GM11168 (cell line): ENCODE measurements around the gene MLEC.

Experiments
- in situ Hi-C: fragments of 300-500 bp; cut with MboI; formaldehyde crosslinking; loops from one replicate; pipeline ENCODE4 v1.12.0; 2022; ENCODE audit warnings: low sequenced_read_pairs; ENCODE audit not compliant: unreplicated experiment

Gene MLEC

GRCh38 chr12:120689397-120690082 is 2.6 kb downstream of the MLEC start:
- in situ Hi-C loops = no loop called here

DNA sequence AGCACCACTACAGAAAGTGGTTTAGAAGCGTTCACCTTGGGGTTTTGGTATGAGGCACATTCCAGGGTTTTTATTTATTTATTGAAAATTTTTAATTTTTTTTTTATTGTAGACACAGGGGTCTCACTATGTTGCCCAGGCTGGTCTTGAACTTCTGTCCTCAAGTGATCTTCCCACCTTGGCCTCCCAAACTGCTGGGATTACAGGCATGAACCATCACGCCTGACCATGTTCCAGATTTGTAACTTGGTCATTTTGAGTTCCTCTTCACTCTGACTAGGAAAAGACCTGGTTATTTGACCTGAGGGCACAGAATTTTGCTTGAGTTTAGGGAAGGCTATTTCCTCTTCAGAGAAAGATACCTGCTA is 3.1 kb downstream of the MLEC start:
- in situ Hi-C loops = no loop called here

DNA sequence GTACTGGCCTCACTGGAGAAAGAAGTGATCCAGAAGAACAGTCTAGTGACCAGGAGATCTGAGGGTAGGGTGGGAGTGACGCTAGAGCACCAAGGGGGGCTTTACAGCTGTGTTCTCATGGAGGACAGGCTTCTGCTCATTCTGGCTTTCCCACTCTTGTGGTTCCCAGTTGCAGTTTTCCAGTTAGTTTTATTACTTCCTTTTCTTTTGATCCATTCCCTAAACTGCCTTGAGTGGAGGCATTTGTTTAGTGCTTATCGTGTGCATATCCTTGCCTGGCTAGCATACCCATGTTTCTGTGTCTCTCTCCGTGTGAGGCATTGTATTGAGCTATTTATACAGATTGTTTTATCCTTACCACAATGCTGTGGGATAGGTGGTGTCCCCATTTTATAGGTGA is 4.0 kb downstream of the MLEC start:
- in situ Hi-C loops = no loop called here

- in situ Hi-C loops = no loop called here
Observed at GRCh38 chr12:120692524-120693033, 5.6 kb downstream of the MLEC start.

DNA sequence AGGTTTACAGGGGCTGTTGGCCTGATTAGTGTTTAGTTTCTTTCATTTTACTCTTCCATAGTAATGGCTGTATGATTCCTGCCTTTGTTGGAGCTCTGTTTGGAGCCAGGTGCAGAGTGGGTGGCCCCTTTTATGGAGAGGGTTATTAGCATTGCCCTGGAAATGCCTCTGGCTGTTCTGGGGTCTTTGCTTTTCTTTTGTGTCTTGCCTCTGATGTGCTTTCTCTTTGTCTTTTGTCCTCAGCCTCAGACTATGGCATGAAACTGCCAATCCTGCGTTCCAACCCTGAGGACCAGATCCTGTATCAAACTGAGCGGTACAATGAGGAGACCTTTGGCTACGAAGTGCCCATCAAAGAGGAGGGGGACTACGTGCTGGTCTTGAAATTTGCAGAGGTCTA is 6.9 kb downstream of the MLEC start:
- in situ Hi-C loops = no loop called here

GRCh38 chr12:120696626-120697025 is 9.7 kb downstream of the MLEC start:
- in situ Hi-C loops = no loop called here

DNA sequence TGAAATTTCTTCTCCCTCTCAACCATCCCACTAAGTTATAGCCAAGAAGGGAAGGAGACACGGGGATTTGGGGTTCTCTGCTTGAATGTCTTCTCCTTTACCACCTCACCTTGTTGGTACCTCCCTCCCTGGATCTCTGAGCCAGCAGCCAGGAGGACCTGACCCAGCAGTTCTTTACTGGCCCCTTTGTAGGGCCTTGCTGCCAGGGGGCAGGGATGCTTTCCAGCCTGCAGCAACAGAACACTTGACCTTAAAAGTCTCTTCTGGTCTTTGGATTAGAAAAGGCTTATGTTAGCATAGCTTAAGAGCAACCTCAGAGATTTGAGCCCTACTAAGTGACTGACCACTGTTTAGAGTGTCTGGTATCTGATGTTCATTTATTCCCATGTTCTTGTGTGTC is 10.4 kb downstream of the MLEC start:
- in situ Hi-C loops = no loop called here

DNA sequence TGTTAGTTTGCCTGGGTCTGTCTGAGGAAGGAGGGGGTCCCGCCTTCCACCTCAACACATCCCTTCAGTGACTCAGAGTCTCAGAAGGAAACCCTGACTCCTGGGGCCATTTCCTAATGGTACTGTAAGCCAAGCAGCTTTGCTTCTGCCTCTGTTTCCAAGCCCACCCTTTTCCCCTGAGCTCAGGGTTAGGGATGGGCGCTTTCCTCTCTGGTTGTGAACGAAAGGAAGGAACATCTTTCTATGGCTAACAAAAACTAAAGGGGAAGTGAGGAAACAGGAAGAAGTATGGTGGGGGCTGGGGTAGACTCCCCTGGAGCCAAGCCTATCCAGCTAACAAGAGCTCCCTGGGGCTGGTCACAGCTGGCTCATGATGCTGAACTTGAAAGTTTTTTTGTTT is 11.7 kb downstream of the MLEC start:
- in situ Hi-C loops = no loop called here

DNA sequence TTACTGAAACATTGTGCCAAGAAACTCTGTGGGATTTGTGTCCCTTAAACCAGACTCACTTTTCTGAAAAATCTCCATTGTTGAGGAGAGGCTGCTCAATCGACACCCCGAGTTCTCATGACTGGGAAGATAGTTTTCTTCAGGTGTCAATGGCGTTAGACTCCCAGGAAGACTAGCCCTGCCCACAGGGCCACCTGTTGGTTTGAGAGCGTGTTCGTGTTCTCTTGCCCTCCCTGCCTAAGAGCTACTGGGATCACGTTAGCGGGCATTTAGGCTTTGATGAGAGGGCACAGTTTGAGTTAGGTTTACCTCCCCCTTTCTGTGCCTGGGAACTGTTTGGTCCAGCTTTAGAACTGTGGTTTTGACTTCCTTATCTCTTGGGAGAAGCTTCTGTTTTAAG is 12.6 kb downstream of the MLEC start:
- in situ Hi-C loops = no loop called here

DNA sequence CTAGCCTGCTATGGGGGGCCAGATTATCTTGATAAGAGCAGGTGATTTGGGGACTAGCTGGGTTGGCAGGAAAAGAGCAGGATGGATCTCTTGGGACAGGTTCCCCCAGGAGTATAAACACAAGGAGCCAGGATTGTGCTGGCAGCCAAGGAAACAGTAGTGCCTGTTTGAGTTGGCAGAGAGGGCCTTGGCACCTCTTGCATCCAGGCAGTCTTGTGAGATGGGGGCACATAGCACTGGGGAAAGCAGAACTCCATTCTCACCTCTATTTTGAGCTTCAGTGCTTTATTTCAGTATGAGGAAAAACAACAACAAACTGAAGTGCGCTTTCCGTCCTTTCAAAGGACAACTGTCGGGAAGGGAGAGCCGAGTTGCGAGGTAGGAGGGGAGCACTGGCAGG is 13.9 kb downstream of the MLEC start:
- in situ Hi-C loops = no loop called here

DNA sequence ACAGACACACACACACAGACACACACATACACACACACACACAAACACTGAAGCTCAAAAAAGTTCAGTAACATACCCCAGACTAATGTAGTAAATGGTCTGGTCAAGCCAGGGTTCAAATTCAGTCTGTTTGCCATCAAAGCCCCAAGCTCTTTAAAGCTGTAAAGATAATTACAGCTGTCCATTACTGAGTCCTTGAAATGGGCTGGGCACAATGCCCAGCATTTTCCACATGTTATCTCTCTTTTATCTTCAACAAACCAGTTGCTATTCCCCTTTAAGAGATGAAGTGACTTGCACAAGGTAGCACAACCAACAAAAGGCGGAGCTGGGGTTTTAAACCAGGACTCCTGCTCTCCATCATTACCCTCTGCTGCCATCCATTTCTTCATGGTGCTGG is 15.7 kb downstream of the MLEC start:
- in situ Hi-C loops = no loop called here

GRCh38 chr12:120703311-120703942 is 16.5 kb downstream of the MLEC start:
- in situ Hi-C loops = no loop called here

DNA sequence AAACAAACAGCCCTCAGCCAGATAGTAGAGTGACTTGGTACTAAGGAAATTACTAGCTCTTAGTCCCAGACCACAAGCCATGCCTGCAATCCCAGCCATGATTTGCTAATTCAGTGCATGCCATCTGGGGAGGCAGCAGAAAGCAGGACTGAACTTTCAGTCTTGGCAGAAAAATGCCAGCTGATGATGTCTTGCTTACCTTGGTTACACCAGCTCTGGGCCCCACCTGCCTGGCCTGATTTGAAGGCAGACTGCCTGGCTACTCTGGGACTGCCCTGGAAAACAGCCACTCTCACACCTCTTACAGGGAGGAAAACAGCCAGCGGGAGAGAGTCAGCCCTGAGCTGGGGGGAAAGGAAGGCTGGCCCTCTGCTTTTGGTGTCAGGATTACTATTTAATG is 18.7 kb downstream of the MLEC start:
- in situ Hi-C loops = no loop called here

DNA sequence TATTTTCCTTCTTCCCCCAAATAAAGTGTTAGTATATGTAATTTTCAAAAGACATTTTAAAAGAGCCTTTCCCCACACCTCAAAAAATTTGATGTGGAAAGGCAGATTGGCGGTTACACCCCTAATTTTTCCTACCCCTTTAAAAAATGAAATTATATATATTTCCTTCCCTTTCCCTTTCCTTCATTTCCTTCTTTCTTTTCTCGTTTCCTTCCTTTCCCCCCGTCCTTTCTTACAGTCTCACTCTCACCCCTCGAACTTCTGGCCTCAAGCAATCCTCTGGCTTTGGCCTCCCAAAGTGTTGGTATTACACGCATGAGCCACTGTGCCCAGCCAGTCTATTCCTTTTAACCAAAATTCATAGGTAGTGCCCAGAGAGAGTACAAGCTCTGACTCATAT is 19.1 kb downstream of the MLEC start:
- in situ Hi-C loops = no loop called here

- in situ Hi-C loops = no loop called here
Observed at GRCh38 chr12:120708651-120709050, 21.7 kb downstream of the MLEC start.

- in situ Hi-C loops = loop anchor here (5.0 kb wide), 1 partner anchor 68 kb away; the partner anchor contains the start of gene CABP1
Observed at GRCh38 chr12:120710031-120710804, 23.3 kb downstream of the MLEC start, which contains the start of gene UNC119B. UNC119B (plus strand) TSS chr12:120710458; CDS start chr12:120710475, 17 bp downstream.

- in situ Hi-C loops = loop anchor here (5.0 kb wide), 1 partner anchor 69 kb away; the partner anchor contains the start of gene CABP1
Observed at GRCh38 chr12:120710805-120711296, 23.9 kb downstream of the MLEC start.

DNA sequence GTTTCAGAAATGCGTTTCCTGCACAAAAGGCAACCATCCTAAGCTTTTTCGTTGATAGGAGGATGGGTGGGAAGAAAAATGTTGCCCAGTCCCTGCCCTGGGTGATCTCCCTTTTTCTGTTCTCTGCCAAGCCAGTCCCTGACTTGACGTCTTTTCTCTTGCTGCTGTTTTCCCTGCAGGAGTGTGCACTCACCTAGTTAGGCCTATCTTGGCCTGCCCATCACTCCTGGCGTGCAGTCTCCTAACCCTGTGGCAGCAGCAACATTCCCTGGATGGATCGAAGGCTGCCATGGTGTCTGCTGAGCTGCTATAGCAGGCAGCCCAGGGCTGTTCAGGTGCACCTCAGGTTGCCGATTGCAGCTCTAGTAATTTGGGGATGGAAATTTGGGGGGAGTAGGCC is 24.5 kb downstream of the MLEC start:
- in situ Hi-C loops = loop anchor here (5.0 kb wide), 1 partner anchor 69 kb away; the partner anchor contains the start of gene CABP1

DNA sequence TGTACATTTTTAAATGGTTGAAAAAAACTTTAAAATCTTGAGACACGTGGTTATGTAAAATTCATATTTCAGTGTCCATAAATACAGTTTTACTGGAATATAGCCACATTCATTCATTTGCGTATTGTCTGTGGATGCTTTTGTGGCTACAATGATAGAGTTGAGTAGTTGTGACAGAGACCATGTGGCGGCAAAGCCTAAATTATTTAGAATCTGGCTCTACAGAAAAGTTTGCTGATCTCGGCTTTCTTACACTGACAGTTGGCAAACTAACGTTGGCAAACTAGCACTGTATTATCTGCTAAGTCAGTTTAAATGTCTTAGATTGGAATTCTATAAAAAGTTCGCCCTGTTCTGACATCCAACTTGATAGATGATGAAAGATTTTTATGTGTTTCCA is 25.7 kb downstream of the MLEC start:
- in situ Hi-C loops = loop anchor here (5.0 kb wide), 1 partner anchor 70 kb away; the partner anchor contains the start of gene CABP1

DNA sequence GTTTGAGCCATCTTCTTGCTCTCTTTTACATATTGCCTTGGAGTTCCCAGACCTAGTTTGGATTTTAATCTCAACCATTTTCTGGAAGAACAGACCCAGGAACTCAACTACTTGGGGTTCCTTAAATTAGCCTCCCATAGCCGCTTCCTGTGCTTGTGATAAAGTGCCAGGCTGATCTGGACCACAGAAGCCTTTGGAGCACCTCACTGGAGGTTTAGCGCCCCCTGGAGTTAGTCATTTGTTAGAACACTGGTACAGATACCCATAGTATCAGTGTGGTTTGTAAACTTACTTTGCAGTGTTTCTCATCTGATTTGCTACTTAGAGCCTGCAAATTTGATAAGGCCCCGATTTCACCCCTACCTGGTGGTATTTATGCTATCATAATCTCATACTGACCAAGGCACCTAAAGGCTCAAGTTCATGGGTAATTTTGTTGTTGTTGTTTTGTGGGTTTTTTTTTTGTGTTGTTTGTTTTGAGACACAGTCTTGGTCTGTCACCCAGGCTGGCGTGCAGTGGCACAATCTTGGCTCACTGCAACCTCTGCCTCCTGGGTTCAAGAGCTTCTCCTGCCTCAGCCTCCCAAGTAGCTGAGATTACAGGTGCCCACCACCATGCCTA is 27.0 kb downstream of the MLEC start:
- in situ Hi-C loops = loop anchor here (5.0 kb wide), 1 partner anchor 72 kb away; the partner anchor contains the start of gene CABP1
